ENCODE results near the gene INPP5E.
A peak's percentile ranks its signal among the peaks of the same experiment; 100 is the strongest.

The INPP5E gene

DNA sequence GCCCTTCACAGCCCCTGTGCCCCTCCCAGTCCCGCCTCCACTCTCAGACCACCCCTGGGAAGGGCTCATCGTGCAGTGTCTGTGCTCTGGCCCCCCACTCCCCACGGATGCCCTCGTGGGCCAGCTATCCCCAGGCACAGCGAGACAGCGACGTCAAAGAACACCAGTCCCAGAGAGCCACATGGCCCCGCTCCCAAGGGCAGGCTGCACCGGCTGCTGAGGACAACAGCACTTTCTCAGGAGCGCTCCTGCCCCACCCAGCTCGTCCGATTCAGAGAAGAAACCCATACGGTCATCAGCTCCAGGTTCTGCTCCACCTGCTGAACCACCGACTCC is 34.9 kb downstream of the INPP5E start:
- no peak for DNase-seq (ENCODE audit: low read depth in 2 of 2)

DNA sequence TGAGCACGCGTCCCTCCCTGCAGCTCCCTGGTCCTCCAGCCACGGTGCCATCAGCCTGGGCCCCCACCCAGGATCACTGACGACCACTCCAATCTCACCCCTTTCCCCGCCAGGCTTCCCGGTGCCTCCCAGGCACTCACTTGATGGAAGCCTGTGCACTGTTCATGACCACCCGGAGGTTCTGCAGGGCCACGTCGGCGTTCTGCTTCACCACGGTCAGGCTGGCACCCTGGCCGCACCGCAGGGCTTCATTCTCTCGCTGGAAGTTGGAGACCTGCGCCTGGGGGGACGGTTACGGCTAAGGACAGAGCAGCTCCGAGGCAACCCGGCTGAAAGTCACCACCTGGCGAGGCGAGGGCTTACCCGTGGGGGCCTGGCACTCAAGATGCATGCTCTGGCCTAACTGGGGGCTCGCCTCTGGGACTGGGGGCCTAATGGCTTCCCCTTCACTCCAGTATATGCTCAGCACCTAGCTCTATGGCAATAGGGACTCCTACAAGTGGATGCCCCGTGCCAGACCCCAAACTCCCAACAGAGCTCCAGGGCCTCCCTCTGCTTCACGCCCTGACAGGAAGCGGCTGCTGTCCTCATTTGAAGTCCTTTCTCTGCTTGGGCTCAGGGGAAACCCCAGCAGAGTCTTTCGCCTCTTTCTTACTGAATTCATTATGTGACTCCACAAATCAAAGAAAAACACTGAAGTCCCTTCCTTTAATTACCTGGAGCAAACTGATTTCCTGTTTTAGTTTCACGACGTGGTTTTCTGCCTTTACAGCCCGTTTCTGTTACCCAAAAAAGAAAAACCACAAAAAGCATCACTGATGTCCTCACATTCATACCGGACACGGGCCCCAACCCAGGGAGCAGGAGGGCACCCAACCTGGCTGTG is 35.5 kb downstream of the INPP5E start:
- DNase-seq (ENCODE audit: low read depth in 2 of 2): no peak

DNA sequence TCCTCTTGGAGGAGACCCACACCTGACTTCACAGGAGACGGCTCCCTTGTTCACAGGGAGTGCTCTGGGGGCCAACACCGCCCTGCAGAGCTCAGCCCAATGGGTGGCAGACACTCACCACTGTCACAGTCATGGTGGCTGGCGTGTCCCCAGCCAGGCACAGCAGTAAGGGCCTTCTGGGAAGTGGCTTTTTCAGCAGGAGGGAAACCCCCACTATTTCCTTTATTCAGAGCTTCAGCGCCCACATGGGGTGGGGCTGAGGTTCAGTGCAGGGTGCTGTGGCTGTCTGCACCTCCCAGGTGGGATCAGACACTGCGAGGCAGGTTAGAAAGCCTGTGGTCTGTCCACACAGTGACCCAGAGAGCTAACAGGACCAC is 36.1 kb downstream of the INPP5E start:
- no peak for DNase-seq (ENCODE audit: low read depth in 2 of 2)

DNA sequence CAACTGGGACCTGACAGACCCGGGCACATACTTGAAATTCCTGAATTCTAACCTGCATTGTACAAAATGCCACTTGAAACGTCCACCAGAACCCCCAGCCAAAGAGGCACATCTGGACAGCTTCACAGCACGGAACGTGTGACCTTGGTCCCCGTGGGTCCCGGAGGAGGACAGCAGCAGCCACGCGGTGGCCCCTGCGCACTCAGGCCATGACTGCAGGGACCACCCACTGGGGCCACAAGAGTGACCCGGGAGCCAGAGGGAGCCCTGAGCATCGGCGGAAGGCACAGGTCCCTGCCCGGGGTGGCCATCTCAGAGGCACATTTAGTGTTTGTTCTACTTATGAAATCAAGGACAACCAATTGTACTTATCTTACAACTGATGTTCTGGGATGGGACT is 37.6 kb downstream of the INPP5E start:
- no peak for DNase-seq (ENCODE audit: low read depth in 2 of 2)

DNA sequence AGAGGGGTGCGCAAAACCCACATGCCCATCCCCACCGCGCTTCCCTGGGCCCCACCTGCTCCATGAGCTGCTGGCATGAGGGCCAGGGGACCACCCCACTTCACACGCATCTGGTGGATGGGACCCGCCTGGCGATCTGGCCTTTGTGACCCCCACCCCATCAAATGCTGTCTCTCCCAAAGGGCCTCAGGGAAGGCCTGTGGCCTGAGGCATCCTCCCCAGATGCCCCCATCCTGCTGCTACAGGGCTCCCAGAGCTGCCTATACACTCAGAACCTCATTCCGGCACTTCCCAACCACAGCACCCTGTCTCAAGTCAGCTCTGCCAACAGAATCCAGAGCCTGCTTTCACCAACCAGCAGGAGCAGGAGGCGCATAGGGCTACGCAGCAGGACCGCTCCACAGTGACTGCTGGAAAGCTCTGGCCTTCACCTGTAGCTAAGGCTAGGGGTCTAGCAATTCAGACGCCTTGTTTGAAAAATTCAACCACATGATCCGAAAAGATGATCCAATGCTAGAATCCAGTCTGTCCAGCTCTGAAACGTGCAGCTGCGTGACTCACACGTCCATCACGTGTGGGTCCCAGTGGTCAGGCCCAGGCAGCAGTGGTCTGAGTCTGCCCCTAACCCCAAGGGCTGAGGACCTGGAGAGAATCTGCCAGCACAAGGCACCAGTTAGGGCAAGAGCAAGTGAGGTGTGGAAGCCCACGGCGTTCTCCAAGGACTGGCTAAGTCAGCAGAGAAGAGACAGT is 38.3 kb downstream of the INPP5E start:
- no peak for DNase-seq (ENCODE audit: low read depth in 2 of 2)

DNA sequence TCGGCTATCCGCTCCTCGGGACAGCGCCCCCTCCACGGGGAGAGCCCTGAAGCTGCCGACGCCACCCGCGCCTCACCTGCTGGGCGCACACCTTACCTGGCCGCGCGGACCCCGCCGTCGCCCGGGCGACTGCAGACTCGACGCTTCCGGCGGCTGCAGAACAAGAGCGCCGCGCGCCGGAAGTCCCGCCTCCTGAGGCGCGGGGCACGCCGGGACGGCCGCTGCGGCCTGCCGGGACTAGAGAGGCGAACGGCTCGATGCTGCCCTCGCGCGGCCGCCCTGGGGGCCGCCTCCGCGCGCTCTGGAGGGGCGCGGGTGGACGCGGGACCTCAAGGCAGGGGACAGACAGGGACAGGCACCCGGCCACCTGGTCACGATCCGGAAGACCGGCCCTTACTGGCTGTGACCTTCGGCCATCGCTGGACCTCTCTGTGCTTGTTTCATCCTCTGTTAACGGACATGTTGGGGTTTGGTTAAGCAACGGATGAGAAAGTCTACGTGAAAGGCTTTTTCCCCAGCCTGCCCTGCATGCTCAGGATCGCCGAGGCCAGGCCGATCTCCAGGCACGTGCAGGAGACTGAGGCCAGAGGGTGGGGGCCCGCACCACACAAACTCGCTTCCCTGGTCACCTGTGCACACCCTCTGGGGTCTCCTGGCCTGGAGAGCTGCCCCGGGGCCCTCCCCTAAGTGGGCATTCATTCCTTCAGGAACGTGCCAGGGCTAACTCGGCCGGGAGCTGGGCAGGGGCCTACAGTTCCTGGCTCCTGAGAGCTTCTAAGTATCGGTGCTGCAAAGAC is 39.4 kb downstream of the INPP5E start, which contains the start of gene SNAPC4:
Gene SNAPC4, minus strand, starts transcription at position 133 of the 797 bp plus-strand sequence. CDS start 1,742 bp downstream, outside the sequence.
- DNase-seq (ENCODE audit: low read depth in 2 of 2): peak; percentile 46 to 56

DNA sequence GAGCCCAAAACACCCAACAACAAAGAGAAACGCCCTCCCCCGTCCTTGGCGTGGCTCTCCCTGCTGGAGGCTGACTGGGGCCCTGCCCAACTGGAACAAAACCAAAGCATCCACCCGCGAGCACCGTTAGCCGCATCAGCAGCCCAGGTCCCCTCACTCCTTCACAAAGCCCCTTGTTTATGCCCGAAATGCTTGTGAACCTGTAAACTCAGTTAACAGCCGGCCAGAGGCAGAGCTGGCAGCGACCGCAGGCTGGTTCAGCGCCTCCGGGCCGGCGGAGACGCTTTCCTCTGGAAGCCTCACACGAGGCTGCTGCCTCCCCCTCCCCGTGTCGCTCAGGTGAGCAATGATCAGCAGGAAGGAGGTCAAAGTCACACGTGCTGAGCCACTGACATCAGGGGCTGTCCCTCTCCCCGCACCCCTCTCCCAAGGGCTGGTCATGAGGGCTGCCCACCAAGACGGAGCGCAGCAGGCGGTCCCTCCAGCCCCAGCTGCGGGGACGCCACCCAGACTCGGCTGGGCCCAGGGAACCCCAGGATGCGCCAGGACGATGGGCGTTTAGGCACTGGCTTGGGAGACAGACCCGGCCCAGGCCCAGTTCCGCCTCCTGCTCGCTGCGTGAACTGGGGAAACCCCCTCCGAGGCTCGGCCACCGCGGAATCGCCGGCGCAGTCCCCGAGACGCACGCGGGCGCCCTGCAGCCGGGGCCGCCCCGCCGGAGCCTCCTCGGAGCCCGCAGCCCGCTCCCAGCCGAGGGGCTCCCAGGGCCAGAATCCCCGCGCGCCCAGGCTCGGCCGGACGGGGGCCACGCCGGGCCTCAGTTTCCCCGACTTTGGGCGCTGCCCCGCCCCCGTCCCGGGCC is 40.2 kb downstream of the INPP5E start:
- no peak for DNase-seq (ENCODE audit: low read depth in 2 of 2)

DNA sequence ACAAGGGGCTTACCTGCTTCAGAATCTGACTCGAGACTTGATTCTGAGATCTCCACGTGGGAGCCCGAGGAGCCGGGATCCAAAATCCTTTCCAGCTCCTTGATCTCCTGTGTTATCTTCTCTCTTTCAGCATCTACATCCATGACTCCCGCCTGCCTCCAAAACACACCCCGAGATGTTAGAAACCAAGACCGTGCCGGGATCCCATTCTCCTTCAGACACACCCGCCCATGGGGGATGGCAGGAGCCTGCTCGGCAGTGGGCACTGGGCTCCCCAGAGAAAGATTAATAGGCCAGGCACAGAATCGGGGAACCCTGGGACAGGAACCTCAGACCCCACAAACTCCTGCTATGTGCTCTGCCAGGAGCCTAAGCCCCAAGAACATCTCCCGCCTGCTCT is 41.4 kb downstream of the INPP5E start:
- no peak for DNase-seq (ENCODE audit: low read depth in 2 of 2)

DNA sequence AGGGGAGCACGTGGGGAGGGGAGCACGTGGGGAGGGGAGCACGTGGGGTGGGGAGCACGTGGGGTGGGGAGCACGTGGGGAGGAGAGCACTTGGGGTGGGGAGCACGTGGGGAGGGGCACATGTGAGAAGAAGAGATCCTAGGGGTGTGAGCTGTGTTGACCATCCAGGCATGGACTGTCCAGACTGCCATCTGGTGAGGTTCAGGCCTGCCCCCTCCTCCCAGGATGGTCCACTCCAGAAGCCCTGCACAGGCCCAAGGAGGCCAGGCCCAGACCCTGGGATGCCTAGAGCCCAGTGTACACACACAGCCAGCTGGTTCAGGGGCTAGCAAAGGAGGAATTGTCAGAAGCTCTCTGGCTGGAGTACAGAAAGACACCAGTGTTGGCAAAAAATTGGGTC is 42.0 kb downstream of the INPP5E start:
- DNase-seq (ENCODE audit: low read depth in 2 of 2): no peak

DNA sequence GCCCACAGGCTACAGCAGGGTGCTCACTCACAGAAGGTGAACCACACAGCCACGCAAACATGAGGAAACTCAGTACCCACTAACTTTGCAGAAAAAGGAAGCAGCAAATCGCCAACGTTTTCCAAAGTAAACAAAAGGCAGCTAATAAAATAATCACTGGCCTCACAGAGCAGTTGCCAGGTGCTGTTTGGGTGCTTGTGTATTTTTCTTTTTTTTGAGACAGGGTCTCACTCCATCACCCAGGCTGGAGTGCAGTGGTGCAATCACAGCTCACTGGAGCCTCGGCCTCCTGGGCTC is 43.5 kb downstream of the INPP5E start:
- DNase-seq (ENCODE audit: low read depth in 2 of 2): no peak

DNA sequence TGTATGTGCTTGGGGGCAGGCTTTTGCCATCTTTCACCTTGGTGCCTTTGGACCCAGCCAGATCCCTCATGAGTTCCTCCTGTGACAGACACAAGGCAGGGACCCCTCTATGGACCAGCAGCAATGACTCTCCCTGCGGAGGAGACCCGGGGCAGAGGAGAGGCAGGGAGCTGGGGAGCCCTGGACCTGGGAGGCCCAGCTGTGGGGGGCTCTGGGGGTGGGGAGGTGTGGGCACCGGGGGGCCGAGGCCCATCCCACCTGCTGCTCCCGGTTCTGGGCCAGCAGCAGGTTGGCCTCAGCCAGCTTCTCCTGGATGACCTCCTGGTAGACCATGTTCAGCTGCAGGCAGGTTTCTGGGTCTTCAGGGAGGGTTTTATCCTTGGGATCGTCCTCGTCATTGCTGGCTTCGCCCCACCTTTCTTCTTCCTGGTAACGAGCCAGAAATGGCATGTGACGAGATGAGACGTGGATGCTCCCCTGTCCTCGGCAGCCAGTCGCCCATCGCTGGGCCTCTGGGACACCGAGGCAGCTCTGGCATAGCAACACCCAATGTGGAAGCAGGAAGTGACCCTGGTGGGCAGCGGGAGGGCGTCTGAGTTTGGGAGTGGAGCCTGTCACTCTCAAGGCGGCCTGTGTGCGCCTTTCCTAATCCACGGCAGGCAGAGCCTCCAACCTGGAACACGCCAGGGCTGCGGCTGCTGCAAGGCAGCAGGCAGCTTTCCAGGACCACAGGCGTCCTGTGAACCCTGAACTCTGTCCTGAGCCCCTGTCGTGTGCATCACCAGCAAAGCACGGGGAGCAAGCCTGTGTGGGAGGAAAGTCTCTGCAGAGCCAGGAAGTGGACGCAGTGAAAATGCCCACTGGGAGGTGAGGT is 44.1 kb downstream of the INPP5E start:
- DNase-seq (ENCODE audit: low read depth in 2 of 2): no peak

DNA sequence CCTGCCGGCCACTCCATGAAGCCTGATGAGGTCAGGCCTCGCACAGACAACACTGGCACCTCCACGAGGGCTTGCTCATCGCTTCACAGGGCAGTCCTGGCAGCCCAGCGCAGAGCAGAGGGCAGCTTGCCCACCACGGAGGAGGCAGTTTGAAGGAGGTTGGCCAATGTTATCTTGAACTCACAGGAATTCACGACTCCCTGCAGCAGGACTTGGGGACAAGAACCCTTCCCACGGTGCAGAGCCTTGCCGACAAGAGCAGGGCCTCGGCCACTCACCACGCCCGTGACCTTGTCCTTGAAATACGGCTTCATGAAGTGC is 44.7 kb downstream of the INPP5E start:
- no peak for DNase-seq (ENCODE audit: low read depth in 2 of 2)

DNA sequence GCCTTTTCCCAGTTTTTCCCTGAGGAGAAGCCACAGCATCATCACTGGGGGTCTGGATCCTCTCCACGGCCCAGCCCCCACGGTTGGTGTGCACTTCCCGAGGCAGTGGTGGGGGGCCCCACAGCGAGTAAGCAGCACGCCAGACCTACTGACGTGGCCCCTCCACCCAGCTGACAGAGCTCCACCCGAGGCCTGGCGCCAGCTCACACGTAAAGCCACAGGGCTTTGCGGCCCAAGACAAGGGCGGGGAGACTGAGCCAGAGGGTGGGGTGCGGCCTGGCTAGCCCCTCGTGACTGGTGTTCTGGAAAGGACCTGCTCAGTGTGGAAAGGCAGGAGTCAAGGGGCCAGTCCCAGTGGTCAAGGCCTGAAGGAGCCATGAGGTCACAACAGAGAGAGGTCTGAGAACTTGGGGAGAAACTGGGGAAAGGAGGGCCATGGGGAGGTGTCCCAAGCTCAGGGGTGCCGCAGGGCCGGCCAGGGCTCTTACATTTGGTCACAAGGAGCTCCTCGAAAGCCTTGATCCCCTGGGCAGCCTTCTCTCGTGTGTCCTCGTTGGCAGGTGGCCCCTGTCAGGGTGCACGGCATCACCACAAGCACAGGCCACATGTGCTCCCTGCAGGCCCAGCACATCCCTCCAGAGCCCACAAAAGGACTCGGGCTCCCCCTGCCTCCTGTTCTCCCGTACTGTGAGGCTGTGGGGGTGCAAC is 45.2 kb downstream of the INPP5E start:
- DNase-seq (ENCODE audit: low read depth in 2 of 2): no peak

DNA sequence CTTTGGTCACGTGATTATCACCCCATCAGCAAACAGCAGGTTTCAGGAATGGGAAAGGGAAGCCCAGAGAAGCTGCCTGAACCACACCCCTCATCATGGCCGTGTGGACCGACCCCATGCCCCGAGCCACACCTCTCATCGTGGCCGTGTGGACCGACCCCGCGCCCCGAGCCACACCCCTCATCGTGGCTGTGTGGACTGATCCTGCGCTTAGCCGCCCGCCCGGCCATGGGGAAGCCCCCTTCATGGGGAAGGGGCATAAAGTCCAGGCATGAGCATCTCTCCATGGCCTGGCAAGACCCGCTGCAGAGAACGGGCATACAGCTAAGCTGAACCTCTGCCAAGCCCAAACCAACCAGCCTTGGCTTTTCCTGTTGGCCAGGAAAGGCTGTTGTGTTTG is 46.1 kb downstream of the INPP5E start:
- DNase-seq (ENCODE audit: low read depth in 2 of 2): no peak

DNA sequence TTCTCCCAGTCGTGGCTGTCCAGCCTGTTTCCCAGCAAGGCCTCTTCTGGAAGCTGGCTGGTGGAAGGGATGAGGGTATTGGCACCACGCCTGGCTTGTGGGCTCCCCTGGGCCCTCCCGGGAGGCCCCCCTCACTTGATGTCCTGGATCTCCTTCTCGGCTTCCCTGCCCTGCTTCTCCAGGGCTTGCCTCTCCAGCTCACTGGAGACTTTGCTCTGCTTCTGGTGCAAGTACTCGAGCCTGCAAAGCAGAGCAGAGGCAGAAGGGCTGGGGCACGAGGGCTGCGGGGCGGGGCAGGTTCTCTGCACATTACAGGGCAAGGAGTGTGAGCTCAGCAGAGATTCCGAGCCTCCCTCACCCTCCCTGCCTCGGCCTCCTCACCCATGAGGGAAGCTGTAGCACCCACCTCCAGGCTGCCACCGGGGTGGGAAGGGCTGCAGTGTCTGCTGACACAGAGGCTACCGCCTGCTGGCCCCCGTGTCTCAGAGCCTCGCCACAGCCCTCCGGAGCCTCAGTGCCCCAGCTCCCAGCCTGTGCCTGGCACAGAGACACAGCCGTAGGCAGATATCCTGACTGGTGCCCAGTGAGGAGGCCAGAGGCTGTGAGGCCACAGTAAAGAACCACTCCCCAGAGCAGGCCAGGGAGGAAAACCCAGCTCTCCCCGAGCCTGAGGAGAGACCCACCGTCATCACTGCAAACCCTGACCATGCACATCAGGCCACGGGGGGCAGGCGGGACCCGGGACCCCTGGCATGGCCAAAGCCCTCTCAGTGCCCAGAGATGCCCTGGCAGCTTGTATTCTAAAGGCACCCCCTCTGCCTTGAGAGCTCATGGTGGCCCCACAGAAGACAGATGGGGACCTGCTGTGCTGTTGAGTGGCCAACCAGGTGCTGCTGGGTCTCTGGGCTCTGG is 46.9 kb downstream of the INPP5E start:
- no peak for DNase-seq (ENCODE audit: low read depth in 2 of 2)

DNA sequence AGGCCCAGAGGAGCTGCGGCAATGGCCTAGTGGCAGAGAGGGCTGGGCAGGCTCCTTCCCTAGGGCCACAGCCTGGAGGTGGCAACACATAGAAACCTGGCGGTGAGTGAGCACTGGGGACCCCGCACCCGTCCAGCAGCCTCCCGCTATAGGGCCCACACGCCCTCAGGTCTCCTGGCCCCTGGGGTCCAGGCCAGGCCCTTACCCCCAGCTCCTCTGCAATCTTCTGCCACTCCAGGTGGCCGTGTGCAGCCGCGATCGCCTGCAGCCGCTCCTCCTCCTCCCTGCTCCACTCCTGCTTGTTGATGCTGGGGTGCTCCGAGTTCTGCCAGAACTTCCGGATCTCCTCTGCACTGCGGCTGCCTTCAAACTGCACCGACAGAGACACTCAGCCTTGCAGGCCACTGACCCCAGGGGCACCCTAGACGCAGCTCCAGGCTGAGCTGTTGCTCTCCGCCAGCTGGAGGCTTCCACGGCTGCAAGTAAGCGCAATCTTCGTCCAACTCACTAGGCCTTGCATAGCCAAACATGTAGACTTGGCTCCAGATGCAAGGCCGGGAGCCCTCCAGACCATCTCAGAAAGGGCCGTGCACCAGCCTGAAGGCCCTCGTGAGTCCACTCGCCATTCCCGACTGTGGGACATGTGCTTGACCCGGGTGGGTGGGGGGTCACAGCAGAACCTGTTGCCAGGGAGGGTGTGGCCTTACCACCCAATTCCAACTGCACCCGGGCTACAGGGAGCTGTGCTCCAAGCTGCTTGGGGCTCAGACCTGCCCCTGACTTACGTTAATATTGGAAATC is 47.7 kb downstream of the INPP5E start:
- DNase-seq (ENCODE audit: low read depth in 2 of 2): no peak

DNA sequence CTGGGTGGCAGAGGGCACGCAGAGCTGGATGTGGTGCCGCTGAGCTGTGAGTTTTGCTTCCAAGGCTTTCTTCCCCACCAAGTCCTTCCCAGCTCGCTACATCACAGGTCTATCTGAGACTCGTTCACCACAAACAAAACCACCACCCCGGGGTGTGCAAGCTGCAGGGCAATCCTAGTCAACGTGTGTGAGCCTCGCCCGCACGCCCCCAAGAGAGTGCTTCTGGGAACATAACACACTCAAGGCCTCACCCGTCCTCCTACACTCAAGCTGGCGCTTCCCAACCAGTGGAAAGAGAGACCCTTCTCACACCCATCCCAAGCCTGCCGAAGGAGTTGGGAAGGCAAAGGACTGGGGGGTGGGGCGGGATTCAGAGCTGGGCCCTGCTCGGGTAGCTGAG is 50.2 kb downstream of the INPP5E start:
- DNase-seq (ENCODE audit: low read depth in 2 of 2): no peak

DNA sequence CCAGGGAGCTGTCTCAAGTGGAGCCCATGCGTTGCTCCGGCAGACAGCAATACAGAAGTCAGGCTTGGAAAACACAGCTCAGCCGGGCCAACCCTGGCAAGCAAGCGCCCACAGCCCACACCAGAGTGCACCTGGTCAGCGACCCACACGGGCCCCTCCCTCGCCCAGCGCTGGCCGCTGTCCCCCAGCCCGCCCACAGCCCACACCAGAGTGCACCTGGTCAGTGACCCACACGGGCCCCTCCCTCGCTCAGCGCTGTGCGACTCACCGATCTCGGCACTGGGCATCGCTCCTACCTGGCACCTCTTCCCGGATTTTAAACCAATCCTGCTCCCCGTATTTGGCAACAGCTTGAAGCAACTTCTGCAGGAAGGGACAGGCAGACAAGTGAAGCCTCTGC is 52.4 kb downstream of the INPP5E start:
- no peak for DNase-seq (ENCODE audit: low read depth in 2 of 2)

All from fibroblast of skin of left biceps (primary cell).